Hepatocyte (in vitro differentiated cells): ENCODE results near the gene TMEM232.

Experiments
- EZH2 ChIP-seq: fragments of 200-600 bp; sonication (generic); IDR thresholded peaks from 2 replicates; pipeline ENCODE4 v1.6.1; 2016; ENCODE audit warnings: antibody characterized with exemption, mild to moderate bottlenecking, borderline replicate concordance
- EZH2phosphoT487 ChIP-seq: fragments of 200-600 bp; sonication (generic); IDR thresholded peaks from one replicate; pipeline ENCODE4 v1.6.1; 2018; ENCODE audit warnings: antibody characterized with exemption, mild to moderate bottlenecking, low read depth, moderate library complexity; ENCODE audit not compliant: unreplicated experiment, severe bottlenecking
- TF ChIP-seq, protein P1 (sequence below): fragments of 200-600 bp; sonication (generic); IDR thresholded peaks from 2 replicates; pipeline ENCODE4 v1.5.1; 2016; ENCODE audit warnings: antibody characterized with exemption, mild to moderate bottlenecking; ENCODE audit not compliant: poor library complexity

DNA sequence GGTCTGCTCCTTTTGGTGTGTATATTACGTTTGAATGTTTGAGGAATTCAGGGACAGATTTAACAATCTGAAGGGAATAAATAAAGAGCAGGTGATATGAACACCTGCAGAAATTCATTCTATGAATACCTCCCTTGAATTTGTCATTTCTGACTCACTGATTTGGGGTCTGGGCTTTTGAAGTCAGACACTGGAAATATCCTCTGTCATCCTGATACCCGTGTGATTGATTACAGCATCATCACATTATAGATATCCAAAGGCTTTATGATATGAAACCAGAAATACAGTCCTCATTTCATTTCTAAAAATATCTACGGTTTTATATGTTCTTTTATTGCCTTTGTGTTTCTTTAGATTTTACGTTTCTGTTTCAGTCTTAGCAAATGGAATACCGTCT lies 68.5 kb downstream of the TMEM232 start:
- TF ChIP-seq EZH2phosphoT487: no peak
- TF ChIP-seq, protein P1, sequence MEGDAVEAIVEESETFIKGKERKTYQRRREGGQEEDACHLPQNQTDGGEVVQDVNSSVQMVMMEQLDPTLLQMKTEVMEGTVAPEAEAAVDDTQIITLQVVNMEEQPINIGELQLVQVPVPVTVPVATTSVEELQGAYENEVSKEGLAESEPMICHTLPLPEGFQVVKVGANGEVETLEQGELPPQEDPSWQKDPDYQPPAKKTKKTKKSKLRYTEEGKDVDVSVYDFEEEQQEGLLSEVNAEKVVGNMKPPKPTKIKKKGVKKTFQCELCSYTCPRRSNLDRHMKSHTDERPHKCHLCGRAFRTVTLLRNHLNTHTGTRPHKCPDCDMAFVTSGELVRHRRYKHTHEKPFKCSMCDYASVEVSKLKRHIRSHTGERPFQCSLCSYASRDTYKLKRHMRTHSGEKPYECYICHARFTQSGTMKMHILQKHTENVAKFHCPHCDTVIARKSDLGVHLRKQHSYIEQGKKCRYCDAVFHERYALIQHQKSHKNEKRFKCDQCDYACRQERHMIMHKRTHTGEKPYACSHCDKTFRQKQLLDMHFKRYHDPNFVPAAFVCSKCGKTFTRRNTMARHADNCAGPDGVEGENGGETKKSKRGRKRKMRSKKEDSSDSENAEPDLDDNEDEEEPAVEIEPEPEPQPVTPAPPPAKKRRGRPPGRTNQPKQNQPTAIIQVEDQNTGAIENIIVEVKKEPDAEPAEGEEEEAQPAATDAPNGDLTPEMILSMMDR: no peak
- TF ChIP-seq EZH2: no peak
